Mucosa of stomach (tissue), 1 donor: ENCODE data around the gene ACTL7B.

Experiments used
- H3K27me3 ChIP-seq: one replicate; pipeline ENCODE4 v1.7.0; 2013; ENCODE audit warnings: mild to moderate bottlenecking, low read length; ENCODE audit not compliant: control insufficient read depth, insufficient read depth
- H3K36me3 ChIP-seq: one replicate; pipeline ENCODE4 v1.7.0; 2013; ENCODE audit warnings: low read length; ENCODE audit not compliant: control insufficient read depth, insufficient read depth
- H3K4me1 ChIP-seq: one replicate; pipeline ENCODE4 v1.7.0; 2013; ENCODE audit warnings: mild to moderate bottlenecking, low read length; ENCODE audit not compliant: control insufficient read depth, insufficient read depth
- H3K4me3 ChIP-seq: one replicate; pipeline ENCODE4 v1.7.0; 2013; ENCODE audit warnings: low read length
- H3K9ac ChIP-seq: one replicate; pipeline ENCODE4 v1.7.0; 2013; ENCODE audit warnings: mild to moderate bottlenecking, low read length, moderate library complexity
- H3K9me3 ChIP-seq: one replicate; pipeline ENCODE4 v1.7.0; 2013; ENCODE audit warnings: mild to moderate bottlenecking, low read length, moderate library complexity; ENCODE audit not compliant: control insufficient read depth
- donor health status: Pancreatic carcinoma.

Gene ACTL7B

DNA sequence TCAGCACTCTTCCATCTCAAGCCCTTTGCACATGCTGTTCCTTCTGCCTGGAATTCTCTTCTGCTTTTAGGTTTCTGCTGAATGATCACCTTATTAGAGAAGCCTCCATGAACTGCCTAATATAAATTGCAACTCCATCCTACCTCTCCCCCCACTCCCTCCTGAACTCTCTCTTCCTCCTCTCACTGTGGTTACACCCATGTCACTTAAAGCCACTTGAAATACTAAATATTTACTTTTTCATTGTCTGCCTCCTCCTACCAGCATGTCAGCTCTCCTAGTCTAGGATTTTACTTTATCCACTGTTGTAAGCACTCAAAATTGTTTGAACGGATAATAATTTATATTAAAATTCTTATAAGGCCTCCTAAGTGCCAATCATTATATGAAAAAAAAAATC lies 43.8 kb downstream of the ACTL7B start:
- H3K9me3 ChIP-seq: no peaks in the 10 kb centered on the region
- no peaks in the 10 kb centered on the region for H3K27me3 ChIP-seq
- H3K36me3 ChIP-seq: no peaks in the 10 kb centered on the region
- no peak overlapping the region for H3K9ac ChIP-seq
- no peak overlapping the region for H3K4me3 ChIP-seq
- no peaks in the 10 kb centered on the region for H3K4me1 ChIP-seq

DNA sequence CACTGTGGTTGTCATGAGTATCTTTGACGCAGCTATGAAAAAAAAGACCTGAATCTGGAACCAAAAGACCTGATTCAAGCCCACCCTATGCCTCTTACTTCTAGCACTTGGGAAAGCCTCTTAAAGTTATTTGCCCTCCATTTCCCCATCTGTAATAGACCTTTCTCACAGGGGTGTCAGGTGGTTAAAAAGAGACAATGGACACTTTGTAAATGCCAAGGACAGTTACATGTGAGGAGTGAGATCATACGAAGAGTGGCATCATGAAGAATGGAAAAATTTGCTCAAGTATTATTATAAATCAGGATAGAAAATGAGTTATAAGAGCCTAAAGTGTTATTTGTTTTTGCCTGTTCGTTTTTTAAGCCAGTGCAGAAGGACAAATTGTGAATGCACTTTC lies 46.5 kb downstream of the ACTL7B start:
- Histone ChIP-seq H3K9me3 (no peaks in the 10 kb centered on the region), H3K4me1 (no peaks in the 10 kb centered on the region), H3K36me3 (no peaks in the 10 kb centered on the region), H3K4me3 (no peak overlapping the region), H3K9ac (no peak overlapping the region), H3K27me3 (no peaks in the 10 kb centered on the region)
